GM18517 (cell line): Measurements from ENCODE around the gene C12orf42.
"Not testable (repeated sequence)": the region's sequence is repeated elsewhere in the genome, so short reads cannot be mapped to it uniquely, and the experiment has no call there.

Experiments used
- ATAC-seq: cut with Tn5 transposase; IDR thresholded peaks from one replicate; pipeline ENCODE4 v1.9.1; 2021; ENCODE audit warnings: mild to moderate bottlenecking, moderate library complexity; ENCODE audit not compliant: unreplicated experiment

Gene C12orf42

DNA sequence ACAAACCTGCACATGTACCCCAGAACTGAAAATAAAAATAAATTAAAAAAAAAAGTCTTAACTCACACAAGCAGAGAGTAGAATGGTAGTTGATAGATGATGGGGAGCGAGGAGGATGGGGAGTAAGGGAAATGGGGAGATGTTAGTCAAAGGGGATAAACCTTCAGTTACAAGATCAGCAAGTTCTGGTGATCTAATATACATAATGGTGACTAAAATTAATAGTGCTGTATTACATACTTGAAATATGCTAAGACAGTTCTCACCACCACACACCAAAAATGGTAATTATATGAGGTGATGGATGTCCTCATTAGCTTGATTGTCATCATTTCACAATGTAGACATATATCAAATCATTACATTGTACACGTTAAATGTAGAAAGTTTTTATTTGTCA, 3.2 kb upstream of the C12orf42 start:
- ATAC-seq, result no peak

GRCh38 chr12:103494734-103495468, 867 bp downstream of the C12orf42 start:
- ATAC-seq, result no peak

- ATAC-seq, result no peak
Observed at GRCh38 chr12:103494051-103494733, 1.6 kb downstream of the C12orf42 start.

DNA sequence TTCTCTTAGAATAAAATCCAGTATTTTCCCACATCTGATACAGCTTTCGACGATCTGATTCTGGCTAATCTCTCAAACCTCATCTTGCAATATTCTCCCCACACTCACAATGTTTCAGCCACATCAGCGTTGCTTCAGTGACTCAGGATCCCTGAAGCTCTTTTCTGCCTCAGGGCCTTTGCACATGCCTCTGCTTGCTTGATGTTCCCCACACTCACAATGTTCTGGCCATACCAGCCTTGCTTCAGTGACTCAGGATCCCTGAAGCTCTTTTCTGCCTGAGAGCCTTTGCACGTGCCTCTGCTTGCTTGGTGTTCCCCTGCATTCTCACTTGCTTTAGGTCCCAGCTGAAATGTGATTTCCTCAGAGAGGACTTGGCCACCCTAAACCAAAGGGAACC, 2.6 kb downstream of the C12orf42 start:
- ATAC-seq, result no peak

- ATAC-seq, result no peak
Observed at GRCh38 chr12:103482365-103482764, 13.4 kb downstream of the C12orf42 start.

DNA sequence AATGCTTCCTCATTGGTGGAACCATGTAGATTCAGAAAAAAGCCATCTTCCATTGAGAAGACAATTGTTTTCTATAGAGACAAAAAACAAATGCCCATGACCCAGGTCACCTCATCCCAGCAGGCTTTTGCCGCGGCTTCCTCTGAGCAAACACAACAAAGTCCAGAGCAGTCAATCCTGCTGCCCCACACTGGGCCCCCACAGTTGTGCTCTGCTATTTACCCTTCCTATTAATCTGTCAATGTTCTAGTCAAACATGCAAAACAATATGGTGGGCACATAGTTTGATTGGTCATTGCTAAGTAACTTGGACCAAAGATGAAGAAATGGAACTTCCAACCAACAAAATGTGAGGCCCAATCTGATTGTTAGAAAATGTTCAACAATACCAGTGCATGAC, 20.7 kb downstream of the C12orf42 start:
- no peak for ATAC-seq

- no peak for ATAC-seq
Observed at GRCh38 chr12:103470664-103471063, 25.1 kb downstream of the C12orf42 start.

- ATAC-seq, result peak; percentile 54
Observed at GRCh38 chr12:103469719-103470118, 26.0 kb downstream of the C12orf42 start.

DNA sequence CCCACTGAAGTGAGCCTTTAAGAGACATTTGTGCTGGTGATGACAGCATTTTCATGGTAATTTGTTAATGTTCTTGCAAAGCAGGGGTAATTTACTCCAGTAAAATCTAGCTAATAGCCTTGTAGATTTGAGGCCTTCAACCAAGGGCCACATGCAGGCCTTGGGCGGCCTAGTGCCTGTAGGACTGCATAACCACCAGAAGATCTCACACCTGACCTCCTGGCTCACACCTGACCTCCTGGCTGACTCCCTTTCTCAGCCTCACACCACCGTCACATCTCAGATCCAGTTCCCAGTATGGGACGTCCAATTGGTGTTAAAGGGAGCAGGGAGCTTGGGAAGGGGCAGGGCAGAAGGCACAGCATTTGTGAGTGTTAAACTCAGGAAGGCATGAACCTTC, 26.9 kb downstream of the C12orf42 start:
- no peak for ATAC-seq

GRCh38 chr12:103462675-103463074, 33.1 kb downstream of the C12orf42 start:
- peak; percentile 97 for ATAC-seq

DNA sequence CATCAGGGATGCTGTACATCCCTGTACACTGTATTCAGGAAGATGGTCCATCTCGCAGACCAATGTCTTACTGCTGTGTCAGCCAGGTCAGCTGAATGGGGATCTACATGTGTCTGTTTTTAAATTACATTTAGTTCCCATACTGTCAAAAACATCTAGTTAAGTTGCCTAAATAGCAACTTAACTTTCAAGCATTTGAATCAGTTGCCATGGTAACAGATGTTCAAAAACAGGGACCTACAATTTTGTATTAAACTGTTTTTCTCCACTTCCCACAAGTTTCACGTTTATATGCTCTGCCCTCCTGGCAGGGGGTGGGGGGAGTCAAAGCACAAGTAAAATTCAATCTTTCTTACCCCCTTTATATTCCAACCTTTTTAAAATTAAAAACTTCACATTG, 38.3 kb downstream of the C12orf42 start:
- ATAC-seq, result no peak

DNA sequence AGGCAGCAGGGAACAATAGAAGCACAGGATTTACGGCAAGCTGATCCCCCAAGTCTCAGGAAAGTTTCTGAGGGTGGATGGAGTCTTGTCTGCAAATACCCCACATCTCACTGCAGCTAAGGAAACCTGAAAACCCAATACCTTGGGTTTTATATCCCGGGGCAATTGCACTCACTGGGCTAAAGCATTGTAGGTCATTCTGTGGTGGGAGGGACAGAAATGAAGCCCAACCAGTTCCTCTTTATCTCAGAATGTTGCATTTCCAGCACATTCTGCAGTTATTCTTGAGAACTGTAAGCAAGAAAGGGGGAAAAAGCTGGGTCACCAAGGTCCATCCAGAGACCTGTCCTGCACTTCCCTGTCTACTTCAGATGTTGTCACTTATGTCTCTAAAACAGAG, 39.8 kb downstream of the C12orf42 start:
- ATAC-seq, result no peak

DNA sequence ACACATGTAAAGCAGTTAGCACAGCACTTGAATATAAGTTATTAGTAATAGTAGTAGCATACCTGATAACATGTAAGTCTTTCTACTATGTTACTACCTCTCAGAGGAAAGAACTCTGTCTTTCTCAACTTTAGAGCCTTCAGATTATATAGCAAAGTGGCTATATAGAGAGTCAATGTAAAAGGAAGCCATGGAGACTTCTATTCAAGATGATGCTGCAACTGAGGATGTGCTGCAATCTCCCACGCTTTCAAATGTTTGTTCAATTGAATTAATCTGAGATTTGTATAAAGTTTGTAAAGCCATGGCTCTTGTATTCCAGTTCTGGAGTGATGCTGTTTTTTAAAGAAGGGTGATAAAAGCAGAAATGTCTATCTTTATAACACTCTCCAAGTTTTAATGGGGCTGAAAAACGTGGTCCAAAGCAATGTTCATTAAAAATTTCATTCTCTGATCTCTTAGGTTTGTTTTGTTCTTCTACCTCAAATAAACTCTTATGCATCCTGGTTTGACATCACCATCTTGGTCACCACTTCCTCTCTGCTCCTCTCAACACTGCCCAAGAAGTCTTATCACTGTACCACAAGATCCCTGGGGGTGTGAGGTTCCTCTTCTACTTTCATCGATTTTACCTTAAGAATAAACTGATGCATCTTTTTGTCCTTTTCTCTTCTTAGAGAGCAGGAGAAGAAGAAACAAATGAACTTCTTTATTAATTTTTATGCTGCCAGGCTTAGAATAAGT, 40.6 kb downstream of the C12orf42 start:
- ATAC-seq, result no peak

DNA sequence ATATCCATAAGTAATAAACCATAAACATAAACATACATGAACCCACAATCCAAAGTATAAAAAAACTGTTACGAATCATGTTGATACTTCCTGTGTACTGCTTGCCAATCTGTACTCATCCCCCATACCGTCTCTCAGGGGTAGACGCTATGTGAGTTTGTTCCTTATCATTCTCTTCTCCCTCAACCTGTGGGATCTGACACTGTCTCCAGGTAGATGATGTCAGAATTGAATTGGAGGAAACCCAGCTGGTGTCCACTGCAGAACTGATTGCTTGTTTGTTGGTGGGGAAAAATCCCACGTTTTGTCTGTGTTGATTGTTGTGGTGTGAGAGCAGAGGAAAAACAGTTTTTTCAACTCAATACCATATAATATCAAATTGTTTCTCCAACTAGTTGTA, 50.8 kb downstream of the C12orf42 start:
- no peak for ATAC-seq

- ATAC-seq, result no peak
Observed at GRCh38 chr12:103442822-103443221, 52.9 kb downstream of the C12orf42 start.

- ATAC-seq, result no peak
Observed at GRCh38 chr12:103442182-103442555, 53.6 kb downstream of the C12orf42 start.

DNA sequence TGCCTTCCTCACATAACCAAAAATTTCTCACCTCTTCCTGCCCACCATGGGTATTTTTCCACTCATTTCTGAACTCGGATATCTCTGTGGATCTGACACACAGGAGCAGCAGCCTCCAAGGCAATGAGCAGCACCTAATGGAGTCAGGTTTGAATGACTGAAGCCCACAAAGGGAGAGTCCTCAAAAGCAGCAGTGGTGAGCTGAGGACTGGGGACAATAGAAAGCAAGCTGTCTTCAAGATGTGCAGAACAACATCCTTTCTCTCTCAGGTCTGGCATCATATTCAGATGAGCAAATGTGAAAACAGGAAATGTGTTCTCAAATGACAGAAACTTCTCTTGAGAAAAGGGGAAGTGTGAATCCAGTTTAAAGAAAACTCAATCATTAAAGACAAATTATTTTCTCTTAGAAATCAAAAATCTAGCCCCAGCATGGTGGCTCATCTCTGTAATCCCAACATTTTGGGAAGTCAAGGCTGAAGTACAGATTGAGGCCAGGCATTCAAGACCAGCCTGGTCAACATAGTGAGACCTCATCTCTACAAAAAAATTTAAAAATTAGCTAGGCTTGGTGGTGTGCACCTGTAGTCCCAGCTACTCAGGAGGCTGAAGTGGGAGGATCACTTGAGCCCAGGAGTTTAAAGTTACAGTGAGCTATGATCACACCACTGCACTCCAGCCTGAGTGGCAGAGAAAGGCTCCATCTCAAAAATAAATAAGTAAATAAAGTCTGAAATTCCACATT, 54.2 kb downstream of the C12orf42 start:
- peak; percentile 98 for ATAC-seq

DNA sequence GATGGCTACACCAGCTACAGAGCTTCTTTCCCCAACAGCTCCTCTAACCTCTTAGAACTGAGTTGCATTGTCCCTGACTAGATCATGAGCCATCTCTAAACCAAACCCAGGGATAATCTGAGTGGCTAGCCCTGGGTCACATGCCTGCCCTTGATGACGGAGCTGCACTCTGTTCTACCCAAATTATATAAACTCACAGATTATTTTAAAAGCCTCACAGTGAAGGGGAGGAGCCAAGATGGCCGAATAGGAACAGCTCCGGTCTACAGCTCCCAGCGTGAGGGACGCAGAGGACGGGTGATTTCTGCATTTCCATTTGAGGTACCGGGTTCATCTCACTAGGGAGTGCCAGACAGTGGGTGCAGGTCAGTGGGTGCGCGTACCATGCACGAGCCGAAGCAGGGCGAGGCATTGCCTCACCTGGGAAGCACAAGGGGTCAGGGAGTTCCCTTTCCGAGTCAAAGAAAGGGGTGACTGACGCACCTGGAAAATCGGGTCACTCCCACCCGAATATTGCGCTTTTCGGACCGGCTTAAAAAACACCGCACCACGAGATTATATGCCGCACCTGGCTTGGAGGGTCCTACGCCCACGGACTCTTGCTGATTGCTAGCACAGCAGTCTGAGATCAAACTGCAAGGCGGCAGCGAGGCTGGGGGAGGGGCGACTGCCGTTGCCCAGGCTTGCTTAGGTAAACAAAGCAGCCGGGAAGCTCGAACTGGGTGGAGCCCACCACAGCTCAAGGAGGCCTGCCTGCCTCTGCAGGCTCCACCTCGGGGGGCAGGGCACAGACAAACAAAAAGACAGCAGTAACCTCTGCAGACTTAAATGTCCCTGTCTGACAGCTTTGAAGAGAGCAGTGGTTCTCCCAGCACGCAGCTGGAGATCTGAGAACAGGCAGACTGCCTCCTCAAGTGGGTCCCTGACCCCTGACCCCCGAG, 61.3 kb downstream of the C12orf42 start:
- not testable (repeated sequence) for ATAC-seq

GRCh38 chr12:103431950-103432349, 63.8 kb downstream of the C12orf42 start:
- no peak for ATAC-seq

DNA sequence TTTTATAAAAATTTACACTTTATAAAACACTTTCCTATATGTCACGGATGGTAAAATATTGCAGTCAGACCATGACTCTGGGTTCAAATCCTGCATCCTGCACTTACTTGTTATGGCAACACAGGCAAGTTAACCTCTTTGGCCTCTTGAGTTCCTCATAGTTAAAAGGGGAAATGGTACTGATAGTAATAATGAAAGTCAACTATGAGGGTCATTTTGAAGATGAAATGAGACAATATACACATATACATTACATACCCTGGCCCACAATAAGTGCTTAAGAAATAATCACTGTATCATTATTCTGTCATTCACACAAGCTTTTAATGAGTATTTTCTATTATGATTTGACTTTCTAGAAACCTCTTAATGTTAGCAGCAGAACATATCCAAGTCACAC, 64.4 kb downstream of the C12orf42 start:
- ATAC-seq, result no peak
